NB4 (cell line): Measurements from ENCODE around the gene TTC19.

ENCODE experiments used
- CTCF ChIP-seq: IDR thresholded peaks from one replicate; pipeline ENCODE4 v1.5.1; 2012; ENCODE audit warnings: low read depth, low read length
- POLR2A ChIP-seq: IDR thresholded peaks from 2 replicates; pipeline ENCODE4 v1.6.1; 2011; ENCODE audit warnings: mild to moderate bottlenecking; ENCODE audit not compliant: insufficient read length; ENCODE audit errors: extremely low read depth

GRCh38 chr17:15981646-15982580 is 17.7 kb upstream of the TTC19 start:
- TF ChIP-seq CTCF = no peak
- TF ChIP-seq POLR2A = no peak
